Measurements from ENCODE around the gene EPB42.

EPB42 gene

GRCh38 chr15:43206054-43206453, 14.8 kb downstream of the EPB42 start:
- Histone ChIP-seq H3K79me2 (ENCODE audit: insufficient read depth, low read length) (no peaks in the 10 kb centered on the region), H3K27me3 (ENCODE audit: insufficient read depth, low read length, poor library complexity) (peaks cover 11% of the 10 kb centered on the region), H3K4me2 (ENCODE audit: insufficient read depth, low read length) (no peak overlapping the region), H3K36me3 (ENCODE audit: insufficient read depth, low read length) (no peaks in the 10 kb centered on the region), H3K4me3 (ENCODE audit: low read depth in 1 of 2, low read length in 2 of 2) (no peak overlapping the region), H3K4me1 (ENCODE audit: insufficient read depth, low read length) (no peaks in the 10 kb centered on the region), H3K27ac (ENCODE audit: low read length) (no peak overlapping the region), H2AFZ (ENCODE audit: low read depth, low read length) (no peak overlapping the region), H3K9ac (ENCODE audit: low read depth, low read length) (no peak overlapping the region), H4K20me1 (ENCODE audit: insufficient read depth, low read length) (no peaks in the 10 kb centered on the region), H3K9me3 (ENCODE audit: insufficient read depth, low read length, severe bottlenecking) (no peaks in the 10 kb centered on the region)
- DNase-seq (no peak), ATAC-seq (ENCODE audit: insufficient read depth, low read depth) (no peak)
- no peak for TF ChIP-seq EZH2 (IDR thresholded peaks at IDR 0.05; ENCODE audit: borderline replicate concordance, low read depth, low read length, severe bottlenecking)
- TF ChIP-seq CTCF (IDR thresholded peaks at IDR 0.05; ENCODE audit: borderline replicate concordance, extremely low read depth, low read length, poor library complexity, severe bottlenecking), result no peak

DNA sequence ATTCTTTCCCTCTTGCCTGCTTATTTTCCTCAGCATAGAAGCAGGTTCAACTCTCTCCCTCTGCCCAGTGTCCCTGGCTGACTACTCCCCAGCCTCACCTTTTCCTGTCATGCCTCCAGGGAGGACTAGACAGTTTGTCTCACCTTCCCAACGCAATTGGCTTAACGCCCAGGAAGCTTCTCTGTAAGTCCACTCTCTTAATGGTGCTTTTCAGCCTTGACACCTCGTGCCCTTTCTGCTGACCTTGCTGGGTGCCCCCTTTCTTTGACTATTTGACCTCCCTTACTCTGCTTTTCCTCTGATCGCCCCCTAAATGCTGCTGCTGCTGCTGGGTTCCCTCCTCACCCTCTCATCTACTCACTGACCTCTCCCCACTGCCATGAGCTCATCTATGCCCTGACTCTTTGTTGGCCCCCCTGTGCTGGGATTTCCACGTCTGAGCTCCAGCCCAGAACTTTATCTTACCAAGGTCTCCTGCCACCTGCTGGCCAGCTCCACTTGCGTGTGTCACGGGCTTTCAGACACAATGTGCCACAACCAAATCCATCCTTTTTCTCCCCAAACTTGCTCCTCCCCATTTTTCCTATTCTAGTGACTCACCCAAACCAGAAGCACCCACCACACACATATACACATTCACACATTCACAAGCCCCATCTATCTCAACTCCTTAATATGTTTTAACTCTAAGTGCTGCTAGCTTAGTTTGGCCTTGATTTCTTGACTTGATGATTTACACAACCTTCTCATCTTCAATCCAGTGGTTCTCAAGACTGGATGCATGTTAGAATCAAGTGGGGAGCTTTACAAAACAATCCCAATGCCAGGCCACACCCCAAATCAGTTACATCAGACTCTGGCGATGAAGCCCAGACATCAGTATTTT, 16.6 kb downstream of the EPB42 start:
- DNase-seq (peak; percentile 49), ATAC-seq (ENCODE audit: insufficient read depth, low read depth) (peak; percentile 80)
- no peak overlapping the region for H2AFZ ChIP-seq (ENCODE audit: low read depth, low read length)
- H3K27me3 ChIP-seq (ENCODE audit: insufficient read depth, low read length, poor library complexity), result peaks cover 11% of the 10 kb centered on the region
- H3K9me3 ChIP-seq (ENCODE audit: insufficient read depth, low read length, severe bottlenecking), result no peaks in the 10 kb centered on the region
- no peaks in the 10 kb centered on the region for H4K20me1 ChIP-seq (ENCODE audit: insufficient read depth, low read length)
- no peaks in the 10 kb centered on the region for H3K79me2 ChIP-seq (ENCODE audit: insufficient read depth, low read length)
- no peaks in the 10 kb centered on the region for H3K4me1 ChIP-seq (ENCODE audit: insufficient read depth, low read length)
- no peak overlapping the region for H3K4me2 ChIP-seq (ENCODE audit: insufficient read depth, low read length)
- no peak overlapping the region for H3K9ac ChIP-seq (ENCODE audit: low read depth, low read length)
- no peak overlapping the region for H3K4me3 ChIP-seq (ENCODE audit: low read depth in 1 of 2, low read length in 2 of 2)
- no peak overlapping the region for H3K27ac ChIP-seq (ENCODE audit: low read length)
- TF ChIP-seq EZH2 (IDR thresholded peaks at IDR 0.05; ENCODE audit: borderline replicate concordance, low read depth, low read length, severe bottlenecking) (no peak), CTCF (IDR thresholded peaks at IDR 0.05; ENCODE audit: borderline replicate concordance, extremely low read depth, low read length, poor library complexity, severe bottlenecking) (peak; percentile 74)
- H3K36me3 ChIP-seq (ENCODE audit: insufficient read depth, low read length), result no peaks in the 10 kb centered on the region

DNA sequence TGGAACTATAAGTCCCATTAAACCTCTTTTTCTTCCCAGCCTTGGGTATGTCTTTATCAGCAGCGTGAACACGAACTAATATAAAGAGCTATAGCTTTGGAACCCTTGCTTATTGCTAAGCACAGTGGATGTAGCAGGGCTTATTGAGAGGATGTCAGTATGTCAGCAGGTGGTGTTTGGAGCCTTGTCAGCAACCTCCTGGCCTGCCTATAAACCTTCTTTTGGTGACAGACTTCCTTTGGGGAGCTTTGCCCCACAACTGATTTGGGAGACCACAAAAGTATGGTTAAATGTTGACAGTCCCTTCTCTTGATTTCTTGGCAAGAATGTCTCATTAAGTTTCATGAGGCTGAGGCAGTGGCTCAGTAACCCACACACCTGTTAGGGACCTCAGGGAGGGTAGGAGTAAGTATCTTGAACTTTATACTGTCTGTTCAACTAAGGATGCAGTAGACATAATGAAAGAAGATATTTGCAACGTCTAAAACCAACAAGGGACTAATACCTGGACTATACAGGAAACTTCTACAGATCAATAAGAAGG, 20.8 kb downstream of the EPB42 start:
- TF ChIP-seq EZH2 (IDR thresholded peaks at IDR 0.05; ENCODE audit: borderline replicate concordance, low read depth, low read length, severe bottlenecking) (no peak), CTCF (IDR thresholded peaks at IDR 0.05; ENCODE audit: borderline replicate concordance, extremely low read depth, low read length, poor library complexity, severe bottlenecking) (no peak)
- H3K4me3 ChIP-seq (ENCODE audit: low read depth in 1 of 2, low read length in 2 of 2), result no peak overlapping the region
- no peaks in the 10 kb centered on the region for H4K20me1 ChIP-seq (ENCODE audit: insufficient read depth, low read length)
- peaks cover 6% of the 10 kb centered on the region; the same call in 1 of the 2 replicates for H3K36me3 ChIP-seq (ENCODE audit: insufficient read depth, low read length)
- H3K9me3 ChIP-seq (ENCODE audit: insufficient read depth, low read length, severe bottlenecking), result no peaks in the 10 kb centered on the region
- H3K9ac ChIP-seq (ENCODE audit: low read depth, low read length), result no peak overlapping the region
- DNase-seq (no peak), ATAC-seq (ENCODE audit: insufficient read depth, low read depth) (0 out of 3 replicates have a peak, but pooled peaks have one; percentile 29)
- no peak overlapping the region for H2AFZ ChIP-seq (ENCODE audit: low read depth, low read length)
- H3K79me2 ChIP-seq (ENCODE audit: insufficient read depth, low read length), result no peaks in the 10 kb centered on the region
- no peak overlapping the region for H3K4me2 ChIP-seq (ENCODE audit: insufficient read depth, low read length)
- no peak overlapping the region for H3K27ac ChIP-seq (ENCODE audit: low read length)
- no peaks in the 10 kb centered on the region for H3K27me3 ChIP-seq (ENCODE audit: insufficient read depth, low read length, poor library complexity)
- no peaks in the 10 kb centered on the region for H3K4me1 ChIP-seq (ENCODE audit: insufficient read depth, low read length)

All from DND-41 (cell line).